Smooth muscle cell (in vitro differentiated cells): Measurements from ENCODE around the gene GOLPH3. TPM values are rescaled to one million over a fixed set of nuclear protein-coding genes. Genes with fewer than 3 reads are reported as not detected.

Source experiments
- DNase-seq: peaks from one replicate; lab custom pipeline; 2025; ENCODE audit not compliant: unreplicated experiment; lab: John Stamatoyannopoulos, UW
- H2AFZ ChIP-seq: fragments of 200-600 bp; sonication (generic); 2 replicates; pipeline ENCODE4 v1.6.0; 2016; ENCODE audit warnings: antibody characterized with exemption, low read depth, mild to moderate bottlenecking
- H3F3A ChIP-seq: fragments of 200-600 bp; sonication (generic); 2 replicates; pipeline ENCODE4 v1.6.0; 2017; ENCODE audit warnings: antibody characterized with exemption, low read depth
- H3K27ac ChIP-seq: fragments of 200-600 bp; sonication (generic); 2 replicates; pipeline ENCODE4 v1.5.1; 2016; ENCODE audit warnings: low read depth, mild to moderate bottlenecking
- H3K27me3 ChIP-seq: fragments of 200-600 bp; sonication (generic); 2 replicates; pipeline ENCODE4 v1.6.1; 2016; ENCODE audit warnings: low read depth, mild to moderate bottlenecking
- H3K36me3 ChIP-seq: fragments of 200-600 bp; sonication (generic); 2 replicates; pipeline ENCODE4 v1.5.1; 2016; ENCODE audit warnings: low read depth
- H3K4me1 ChIP-seq: fragments of 200-600 bp; sonication (generic); 2 replicates; pipeline ENCODE4 v1.5.1; 2016; ENCODE audit warnings: low read depth
- H3K4me2 ChIP-seq: fragments of 200-600 bp; sonication (generic); 2 replicates; pipeline ENCODE4 v1.6.0; 2016; ENCODE audit warnings: mild to moderate bottlenecking
- H3K4me3 ChIP-seq: fragments of 200-600 bp; sonication (generic); 2 replicates; pipeline ENCODE4 v1.5.1; 2016; ENCODE audit warnings: mild to moderate bottlenecking
- H3K79me2 ChIP-seq: fragments of 200-600 bp; sonication (generic); 2 replicates; pipeline ENCODE4 v1.6.0; 2016; ENCODE audit warnings: low read depth, mild to moderate bottlenecking
- H3K9ac ChIP-seq: fragments of 200-600 bp; sonication (generic); 2 replicates; pipeline ENCODE4 v1.6.0; 2016; ENCODE audit warnings: low read depth
- H3K9me3 ChIP-seq: fragments of 200-600 bp; sonication (generic); replicated peaks from 2 replicates; pipeline ENCODE4 v1.5.1; 2016; ENCODE audit warnings: low read depth
- H4K20me1 ChIP-seq: fragments of 200-600 bp; sonication (generic); 2 replicates; pipeline ENCODE4 v1.6.0; 2016; ENCODE audit warnings: low read depth
- CTCF ChIP-seq: fragments of 200-600 bp; sonication (generic); IDR thresholded peaks from 2 replicates; pipeline ENCODE4 v1.5.1; 2017; ENCODE audit warnings: borderline replicate concordance, mild to moderate bottlenecking, antibody characterized with exemption; ENCODE audit not compliant: insufficient read depth, poor library complexity, severe bottlenecking
- WGBS: methylation state at CpG from one replicate; pipeline ENCODE4 v1.1.7; 2016; ENCODE audit warnings: low lambda C conversion rate; 5-methylcytosine and 5-hydroxymethylcytosine counted together
- polyA plus RNA-seq: library from polyadenylated mRNA; unstranded; fragments of >200 nt; fragmentation: Nextera tagmentation; extraction: Ambion mirVana; gene quantifications from 2 replicates; pipeline ENCODE4 v1.2.1, GENCODE V29; 2016
- total RNA-seq: library from RNA; depleted of rRNA; stranded (reverse); fragments of >200 nt; gene quantifications from 2 replicates; pipeline ENCODE4 v1.2.3, GENCODE V29; 2014

The GOLPH3 gene
- total and polyA plus RNA-seq, 2 experiments from 2014 or later: 95.3 to 108 TPM

- H3F3A ChIP-seq: no peaks in the 10 kb centered on the region
- peak; percentile 61 for TF ChIP-seq CTCF
- WGBS: 68% methylated on average over 20 of the region's 20 CpGs
Measured at GRCh38 chr5:32092938-32093812, 80.9 kb downstream of the GOLPH3 start.

GRCh38 chr5:32090755-32091128 is 83.4 kb downstream of the GOLPH3 start:
- Histone ChIP-seq H3K27me3 (no peaks in the 10 kb centered on the region), H3K9ac (no peak overlapping the region), H3K9me3 (no peaks in the 10 kb centered on the region), H3K79me2 (no peaks in the 10 kb centered on the region), H3K36me3 (no peaks in the 10 kb centered on the region), H4K20me1 (no peaks in the 10 kb centered on the region), H3K4me2 (no peak overlapping the region), H3K4me3 (no peak overlapping the region), H3F3A (no peaks in the 10 kb centered on the region), H3K4me1 (no peaks in the 10 kb centered on the region), H2AFZ (no peak overlapping the region), H3K27ac (no peak overlapping the region)
- no peak for TF ChIP-seq CTCF
- DNase-seq: no peak
- 93% methylated on average over 17 of the region's 17 CpGs for WGBS

More at GRCh38 chr5:32092938-32093812, 80.9 kb downstream of the GOLPH3 start:
- no peaks in the 10 kb centered on the region for H3K79me2 ChIP-seq
- H4K20me1 ChIP-seq: no peaks in the 10 kb centered on the region
- no peak overlapping the region for H3K4me3 ChIP-seq
- no peaks in the 10 kb centered on the region for H3K36me3 ChIP-seq
- H3K4me2 ChIP-seq: no peak overlapping the region
- no peak overlapping the region for H3K27ac ChIP-seq
- H2AFZ ChIP-seq: no peak overlapping the region
- H3K9ac ChIP-seq: no peak overlapping the region
- no peaks in the 10 kb centered on the region for H3K9me3 ChIP-seq
- H3K27me3 ChIP-seq: no peaks in the 10 kb centered on the region
- no peaks in the 10 kb centered on the region for H3K4me1 ChIP-seq
- no peak for DNase-seq

- H3K4me3 ChIP-seq: no peak overlapping the region
- no peak for DNase-seq
- H4K20me1 ChIP-seq: no peaks in the 10 kb centered on the region
- H3K9me3 ChIP-seq: no peaks in the 10 kb centered on the region
- H3K9ac ChIP-seq: no peak overlapping the region
- H3K36me3 ChIP-seq: no peaks in the 10 kb centered on the region
- WGBS: 96% methylated on average over 24 of the region's 24 CpGs
- no peak overlapping the region for H2AFZ ChIP-seq
- no peaks in the 10 kb centered on the region for H3K79me2 ChIP-seq
- no peak for TF ChIP-seq CTCF
- no peaks in the 10 kb centered on the region for H3K4me1 ChIP-seq
- H3K4me2 ChIP-seq: no peak overlapping the region
- no peaks in the 10 kb centered on the region for H3K27me3 ChIP-seq
- no peak overlapping the region for H3K27ac ChIP-seq
- H3F3A ChIP-seq: no peaks in the 10 kb centered on the region
Measured at GRCh38 chr5:32090026-32090754, 83.9 kb downstream of the GOLPH3 start.
